PC-3 (cell line): ENCODE data around the gene ZNF324.

ENCODE experiments used
- EZH2 ChIP-seq: fragments of 300-600 bp; sonication (generic); IDR thresholded peaks from one replicate; pipeline ENCODE4 v1.6.1; 2017; ENCODE audit warnings: antibody characterized with exemption, mild to moderate bottlenecking, low read length; ENCODE audit not compliant: unreplicated experiment
- TF ChIP-seq, protein P1 (sequence below): fragments of 300-600 bp; sonication (generic); conservative IDR thresholded peaks from 2 replicates; pipeline ENCODE4 v1.5.1; 2017; ENCODE audit warnings: antibody characterized with exemption, low read depth, mild to moderate bottlenecking, low read length

DNA sequence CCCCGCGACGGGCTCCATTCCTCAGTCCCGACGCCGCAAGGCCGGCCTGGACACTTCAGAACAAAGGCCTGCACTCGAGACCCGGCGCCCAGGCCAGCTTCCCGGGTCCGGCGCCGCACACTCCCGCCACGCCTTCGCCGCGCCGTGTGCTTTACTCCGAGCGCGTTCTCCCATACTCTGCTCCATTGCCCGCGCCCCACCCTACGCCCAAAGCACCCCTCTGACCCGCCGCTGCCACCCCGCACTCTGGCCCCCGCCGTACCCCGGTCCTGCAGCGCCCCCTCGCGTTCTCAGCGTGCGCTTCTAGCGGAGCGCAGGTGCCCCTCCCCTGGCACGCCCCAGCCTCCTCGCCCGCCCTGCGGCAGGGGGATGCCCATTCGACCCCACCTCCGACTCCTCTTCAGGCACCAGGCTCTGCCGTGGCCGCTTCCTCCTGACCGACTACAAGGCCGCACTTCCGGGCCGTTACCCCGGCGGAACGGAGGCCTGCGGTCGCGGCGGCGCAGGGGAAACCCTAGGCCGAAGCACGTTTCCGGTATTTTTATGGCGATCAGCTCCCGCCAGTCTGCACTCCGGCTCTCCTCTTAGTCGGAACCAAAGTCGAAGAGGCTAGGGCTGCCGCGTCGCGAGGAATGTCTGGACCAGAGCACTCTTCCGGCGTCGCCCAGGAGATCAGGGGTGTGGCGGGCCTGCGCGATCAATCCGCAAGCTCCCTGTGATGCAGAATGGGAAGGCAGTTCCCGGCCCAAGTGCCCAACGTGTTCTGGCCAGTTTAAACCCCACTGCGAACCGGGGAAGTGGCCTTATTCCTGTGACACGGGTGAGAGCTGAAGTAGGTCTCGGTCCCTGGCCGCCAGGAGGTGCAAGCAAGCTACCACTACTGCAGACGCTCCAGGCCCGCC is 52.7 kb downstream of the ZNF324 start, which contains the start of gene ZBTB45:
- TF ChIP-seq, protein P1, sequence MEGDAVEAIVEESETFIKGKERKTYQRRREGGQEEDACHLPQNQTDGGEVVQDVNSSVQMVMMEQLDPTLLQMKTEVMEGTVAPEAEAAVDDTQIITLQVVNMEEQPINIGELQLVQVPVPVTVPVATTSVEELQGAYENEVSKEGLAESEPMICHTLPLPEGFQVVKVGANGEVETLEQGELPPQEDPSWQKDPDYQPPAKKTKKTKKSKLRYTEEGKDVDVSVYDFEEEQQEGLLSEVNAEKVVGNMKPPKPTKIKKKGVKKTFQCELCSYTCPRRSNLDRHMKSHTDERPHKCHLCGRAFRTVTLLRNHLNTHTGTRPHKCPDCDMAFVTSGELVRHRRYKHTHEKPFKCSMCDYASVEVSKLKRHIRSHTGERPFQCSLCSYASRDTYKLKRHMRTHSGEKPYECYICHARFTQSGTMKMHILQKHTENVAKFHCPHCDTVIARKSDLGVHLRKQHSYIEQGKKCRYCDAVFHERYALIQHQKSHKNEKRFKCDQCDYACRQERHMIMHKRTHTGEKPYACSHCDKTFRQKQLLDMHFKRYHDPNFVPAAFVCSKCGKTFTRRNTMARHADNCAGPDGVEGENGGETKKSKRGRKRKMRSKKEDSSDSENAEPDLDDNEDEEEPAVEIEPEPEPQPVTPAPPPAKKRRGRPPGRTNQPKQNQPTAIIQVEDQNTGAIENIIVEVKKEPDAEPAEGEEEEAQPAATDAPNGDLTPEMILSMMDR = peak; percentile 79
- TF ChIP-seq EZH2 = no peak
